ENCODE measurements around the gene OGFR.

The OGFR gene

DNA sequence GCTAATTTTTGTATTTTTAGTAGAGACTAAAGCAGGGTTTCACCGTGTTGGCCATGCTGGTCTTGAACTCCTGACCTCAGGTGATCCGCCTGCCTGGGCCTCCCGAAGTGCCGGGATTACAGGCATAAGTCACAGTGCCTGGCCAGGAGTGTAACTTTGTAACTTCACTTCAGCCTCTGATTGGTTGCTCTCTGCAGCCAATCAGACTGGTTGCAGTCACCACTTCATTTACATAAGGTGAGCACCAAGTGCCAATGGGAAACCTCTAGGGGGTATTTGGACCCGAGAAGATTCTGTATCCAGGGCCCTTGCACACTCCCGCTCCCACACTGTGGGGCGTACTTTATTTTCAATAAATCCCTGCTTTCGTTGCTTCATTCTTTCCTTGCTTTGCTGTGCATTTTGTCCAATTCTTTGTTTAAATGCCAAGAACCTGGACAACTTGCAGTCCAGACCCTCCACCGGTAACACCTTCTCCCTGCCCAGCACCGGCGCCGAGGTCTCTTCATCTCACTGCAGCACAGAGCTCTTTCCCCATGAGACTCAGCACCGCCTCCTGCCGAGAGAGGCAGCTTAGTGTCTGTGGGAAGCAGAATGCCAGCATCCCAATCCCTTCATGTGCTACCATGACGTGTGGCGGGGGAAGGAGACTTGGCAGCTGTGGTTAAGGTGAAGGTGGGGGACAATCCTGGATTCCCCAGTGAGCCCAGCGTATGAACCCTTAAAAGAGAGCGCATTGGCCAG is 22.3 kb upstream of the OGFR start:
- DNase-seq (ENCODE audit: low read depth): no peak

DNA sequence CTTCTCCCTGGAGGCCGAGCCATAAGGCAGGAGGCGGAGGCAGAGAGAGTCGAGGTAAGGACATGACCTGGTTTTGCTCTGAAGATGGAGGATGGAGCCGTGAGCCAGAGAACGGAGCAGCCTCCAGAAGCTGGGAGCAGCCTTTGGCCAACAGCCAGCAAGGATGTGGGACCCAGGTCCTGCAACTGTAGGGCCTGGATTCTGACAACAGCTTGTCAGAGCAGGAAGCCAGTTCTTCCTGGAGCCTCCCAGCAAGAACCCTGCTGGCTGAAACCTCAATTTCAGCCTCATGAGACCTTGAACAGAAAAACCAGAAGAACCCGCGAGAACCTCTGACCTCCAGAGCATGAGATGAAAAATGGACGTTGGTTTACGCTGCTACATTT is 21.7 kb upstream of the OGFR start:
- no peak for DNase-seq (ENCODE audit: low read depth)

DNA sequence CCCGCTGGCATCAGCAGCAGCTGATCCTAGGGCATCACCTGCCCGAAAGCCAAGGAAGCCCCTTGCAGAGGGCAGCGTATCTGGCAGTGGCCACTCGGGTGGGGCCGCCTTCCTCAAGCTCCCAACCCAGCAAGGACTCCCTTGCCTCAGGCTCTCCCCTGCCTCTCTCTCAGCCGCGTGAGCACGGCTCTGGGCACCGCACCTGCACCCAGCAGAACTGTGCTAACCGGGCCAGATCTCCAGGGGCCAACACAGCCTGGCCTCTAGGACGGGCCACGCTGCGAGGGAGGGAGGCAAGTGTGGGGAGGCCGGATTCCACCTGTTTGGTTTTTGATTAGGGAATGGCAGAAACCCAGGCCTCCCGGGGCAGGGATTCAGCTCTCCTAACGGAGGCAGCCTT is 20.1 kb upstream of the OGFR start:
- no peak for DNase-seq (ENCODE audit: low read depth)

DNA sequence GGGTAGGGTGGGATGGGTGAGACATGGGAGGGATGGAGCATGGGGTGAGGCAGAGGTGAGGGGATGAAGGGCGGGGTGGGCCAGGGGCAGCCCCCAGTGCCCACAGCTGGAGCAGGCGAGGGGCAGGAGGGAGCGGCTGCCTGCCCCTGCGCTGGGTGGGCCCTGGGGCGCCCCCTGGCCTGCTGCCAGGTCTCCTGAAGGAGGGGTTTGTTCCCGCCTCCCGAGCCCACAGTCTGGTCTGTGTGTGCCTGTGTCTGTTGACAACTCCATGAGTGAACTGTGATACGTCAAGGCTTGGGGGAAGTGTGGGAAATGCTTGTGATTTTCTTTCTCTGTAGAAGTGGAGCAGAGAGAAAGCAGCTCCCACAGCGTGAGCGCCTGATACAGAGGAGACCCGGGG is 19.2 kb upstream of the OGFR start:
- DNase-seq (ENCODE audit: low read depth): no peak

DNA sequence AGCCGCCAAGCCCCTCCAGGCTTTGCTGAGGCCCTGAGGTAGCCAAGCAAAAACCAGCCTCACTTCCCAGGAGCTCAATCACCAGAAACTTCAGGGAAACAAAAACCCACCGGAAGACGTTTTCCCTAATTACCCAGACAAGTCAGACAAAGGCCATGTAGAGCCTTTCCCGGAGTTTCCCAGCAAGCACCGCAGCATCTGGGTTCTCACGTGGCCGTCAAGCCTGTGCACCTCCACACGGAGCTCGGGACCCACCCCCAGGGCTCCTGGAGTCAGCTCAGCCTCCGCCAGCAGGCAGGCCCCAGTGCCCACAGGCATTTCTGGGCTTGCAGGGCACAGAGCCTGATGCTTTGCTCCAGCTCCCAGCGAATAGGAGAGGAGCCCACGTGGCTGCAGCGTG is 18.5 kb upstream of the OGFR start:
- DNase-seq (ENCODE audit: low read depth): no peak

DNA sequence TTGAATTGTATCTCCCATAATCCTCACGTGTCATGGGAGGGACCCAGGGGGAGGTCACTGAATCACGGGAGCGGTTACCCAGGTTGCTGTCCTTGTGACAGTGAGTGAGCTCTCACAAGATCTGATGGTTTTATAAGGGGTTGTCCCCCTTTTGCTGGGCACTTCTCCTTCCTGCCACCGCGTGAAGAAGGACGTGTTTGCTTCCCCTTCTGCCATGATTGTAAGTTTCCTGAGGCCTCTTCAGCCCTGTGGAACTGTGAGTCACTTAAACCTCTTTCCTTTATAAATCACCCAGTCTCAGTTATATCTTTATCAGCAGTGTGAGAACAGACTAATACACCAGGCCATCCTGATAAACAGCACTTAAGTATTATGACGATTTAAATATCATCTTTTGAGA is 17.3 kb upstream of the OGFR start:
- no peak for DNase-seq (ENCODE audit: low read depth)

DNA sequence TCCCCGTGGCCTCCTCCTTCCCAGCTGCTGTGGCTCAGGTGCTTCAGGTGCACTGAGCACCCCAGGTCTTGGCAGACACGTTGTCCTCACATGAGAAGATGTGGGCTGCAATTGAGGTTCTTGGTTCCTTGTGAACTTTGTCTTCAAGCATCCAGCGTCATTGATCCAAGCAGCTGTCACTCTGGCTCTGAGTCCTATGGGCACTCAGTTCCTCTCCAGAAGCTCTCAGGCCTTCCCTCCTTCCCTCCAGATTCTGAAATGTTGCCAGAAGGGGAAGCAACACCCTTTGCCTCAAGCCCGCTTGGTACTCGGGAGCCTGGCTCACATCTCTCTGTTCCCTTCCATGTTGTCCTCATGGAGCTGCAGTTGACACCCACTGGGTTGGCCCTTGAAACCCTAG is 16.8 kb upstream of the OGFR start:
- DNase-seq (ENCODE audit: low read depth): no peak

DNA sequence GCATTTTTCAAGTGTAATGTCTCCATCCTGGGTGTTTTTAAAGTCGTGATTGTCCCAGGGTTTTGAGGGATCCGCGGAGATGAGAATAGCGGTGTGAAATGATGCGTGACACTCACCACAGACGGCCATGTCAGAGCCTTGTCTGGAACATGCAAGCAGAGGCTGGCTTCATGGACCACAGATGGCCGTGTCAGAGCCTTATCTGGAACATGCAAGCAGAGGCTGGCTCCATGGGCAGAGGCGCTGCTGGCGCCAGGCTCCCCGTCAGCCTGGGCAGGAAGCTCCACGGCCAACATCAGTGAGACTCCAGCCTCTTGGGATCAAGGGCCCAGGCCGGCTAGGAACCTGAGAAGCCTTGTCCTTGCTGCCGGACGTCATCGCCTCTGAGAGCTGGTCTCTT is 16.0 kb upstream of the OGFR start:
- no peak for DNase-seq (ENCODE audit: low read depth)

DNA sequence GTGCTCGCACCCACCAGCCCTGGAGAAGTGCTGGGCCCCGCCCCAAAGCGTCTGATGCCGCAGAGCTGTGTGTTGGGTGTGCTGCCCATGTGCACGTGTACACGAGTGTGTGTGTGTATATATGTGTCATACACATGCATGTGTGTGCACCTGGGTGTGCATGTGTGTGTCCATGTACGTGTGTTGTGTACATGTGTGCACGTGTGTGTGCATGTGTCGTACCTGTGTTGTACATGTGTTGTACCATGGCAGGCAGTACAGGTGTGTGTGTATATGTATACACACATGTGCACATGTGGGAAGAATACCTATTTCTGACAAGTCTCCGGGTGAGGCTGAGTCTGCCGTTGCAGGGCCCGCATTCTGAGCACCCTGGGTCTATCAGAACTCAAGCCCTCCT is 14.6 kb upstream of the OGFR start:
- no peak for DNase-seq (ENCODE audit: low read depth)

DNA sequence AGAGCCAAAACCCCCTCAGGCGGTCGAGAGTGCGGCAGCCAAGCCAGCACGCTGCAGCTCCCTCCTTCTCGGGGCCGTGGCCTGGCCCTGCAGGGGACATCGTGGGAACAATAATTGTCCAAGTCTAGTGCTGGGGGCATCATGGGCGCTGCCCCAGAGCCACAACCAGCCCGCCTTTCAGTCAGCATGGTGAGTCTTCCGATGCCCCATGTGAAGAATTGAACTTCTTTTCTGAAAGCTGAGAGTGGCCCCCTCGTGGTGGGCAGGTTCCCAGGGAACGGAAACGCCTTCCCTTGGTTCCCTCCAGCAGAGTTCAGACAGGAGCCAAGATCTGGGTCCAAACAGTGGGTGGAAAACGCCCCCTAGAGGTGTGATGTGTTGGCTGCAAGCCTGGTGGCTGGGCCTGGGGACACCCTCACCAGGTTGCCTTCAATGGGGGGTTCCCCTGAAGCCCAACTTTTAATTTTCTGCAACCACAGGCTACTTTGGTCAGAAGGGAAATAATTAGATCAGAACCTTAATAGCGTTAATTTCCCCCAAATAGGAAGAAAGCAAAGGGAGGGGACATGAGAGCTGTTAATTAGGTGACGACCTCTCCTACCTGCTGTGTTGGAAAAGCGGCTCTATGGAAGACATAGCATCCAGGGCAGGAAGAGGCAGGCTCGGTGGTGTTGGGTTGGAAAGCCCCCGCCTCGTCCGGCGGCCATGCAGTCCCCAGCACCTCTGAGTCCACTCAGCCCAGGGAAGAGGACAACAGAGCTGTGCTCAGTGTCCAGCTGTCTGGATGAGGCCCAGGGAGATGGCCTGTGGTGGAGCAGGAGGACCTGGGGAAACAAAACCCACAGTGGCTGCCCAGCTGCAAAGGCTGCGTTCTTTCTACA is 13.1 kb upstream of the OGFR start:
- DNase-seq (ENCODE audit: low read depth): peak; percentile 67

DNA sequence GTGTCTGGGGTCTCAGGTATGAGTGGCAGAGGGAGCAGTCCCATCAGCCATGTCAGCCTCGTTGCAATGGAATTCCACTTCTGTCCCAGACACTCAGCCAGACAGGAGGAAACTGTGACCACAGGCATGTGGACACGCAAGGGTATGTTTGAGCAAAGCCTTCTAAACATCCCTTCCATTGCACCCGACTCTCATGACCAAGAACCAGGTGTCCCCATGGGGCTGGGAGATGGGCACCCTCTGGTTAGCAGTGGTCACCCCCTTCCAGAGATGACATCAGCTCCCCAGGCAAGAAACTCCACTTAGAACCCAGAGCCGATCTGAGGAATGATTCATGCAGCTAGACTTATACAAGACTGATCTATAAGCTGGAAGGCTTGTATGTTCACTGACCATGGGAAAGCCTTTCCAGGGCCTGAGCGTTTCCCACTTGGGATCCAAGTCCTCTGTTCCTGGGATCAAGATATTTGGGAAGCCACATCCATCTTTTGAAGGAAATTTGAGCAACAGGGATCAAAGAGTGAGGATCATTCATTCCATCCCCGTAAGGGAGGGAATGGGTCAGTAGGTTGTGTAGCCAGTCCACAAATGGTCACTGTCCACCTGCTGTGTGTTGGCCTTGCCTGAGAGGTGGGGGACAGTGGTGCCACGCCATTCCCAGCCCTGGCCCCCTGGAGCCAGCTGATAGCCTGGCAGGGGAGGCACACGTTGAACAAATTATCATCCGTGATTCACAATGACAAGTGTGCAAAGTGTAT is 12.3 kb upstream of the OGFR start:
- no peak for DNase-seq (ENCODE audit: low read depth)

DNA sequence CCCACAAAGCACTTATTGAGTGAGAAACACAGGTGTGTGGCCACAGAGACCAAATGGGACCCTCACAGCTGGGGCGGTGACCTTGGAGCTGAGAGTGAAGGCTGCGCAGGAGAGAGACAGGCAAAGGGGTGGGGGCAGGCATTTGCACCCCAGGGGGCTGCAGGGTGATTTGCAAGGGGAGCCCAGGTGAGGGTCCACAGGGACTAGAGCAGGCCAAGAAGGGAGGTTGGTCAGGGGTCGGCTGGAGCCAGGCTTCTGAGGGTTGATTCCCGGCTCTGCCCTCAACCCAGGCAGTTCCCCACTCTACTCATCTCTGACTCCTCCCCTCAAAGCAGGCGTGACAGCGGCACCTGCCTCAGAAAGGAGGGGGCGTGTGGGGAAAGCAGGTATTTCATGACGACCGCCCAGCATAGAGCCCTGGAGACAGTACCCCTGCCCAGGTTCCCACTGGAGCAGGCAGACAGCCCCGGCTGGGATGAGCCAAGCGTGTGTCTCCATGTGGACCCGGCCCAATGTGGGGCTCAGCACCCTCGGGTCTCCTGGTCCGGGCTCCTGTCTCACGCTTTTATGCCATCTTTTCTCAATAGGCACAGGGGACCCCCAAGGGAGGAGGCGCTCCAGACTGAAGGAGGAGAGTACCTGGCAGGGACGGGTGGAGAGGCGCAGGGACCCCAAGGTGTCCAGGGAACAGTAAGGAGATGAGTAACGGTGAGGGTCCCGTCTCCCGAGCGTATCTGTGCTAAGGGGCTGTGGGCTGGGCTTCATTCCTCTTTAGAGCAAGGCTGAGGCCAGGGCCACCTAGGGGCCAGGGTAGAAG is 11.5 kb upstream of the OGFR start:
- no peak for DNase-seq (ENCODE audit: low read depth)

DNA sequence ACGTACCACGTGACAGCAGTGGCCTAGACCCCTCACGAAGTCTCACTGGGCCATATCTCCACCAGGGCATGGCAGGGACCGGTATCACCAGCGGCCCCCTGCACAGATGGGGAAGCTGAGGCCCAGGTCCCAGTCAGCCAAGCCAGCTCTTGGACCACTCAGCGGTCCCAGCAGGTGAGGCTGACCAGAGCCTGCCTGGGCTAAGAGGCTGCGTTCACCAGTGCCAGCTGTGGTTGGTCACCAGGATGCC is 11.0 kb upstream of the OGFR start:
- DNase-seq (ENCODE audit: low read depth): no peak

DNA sequence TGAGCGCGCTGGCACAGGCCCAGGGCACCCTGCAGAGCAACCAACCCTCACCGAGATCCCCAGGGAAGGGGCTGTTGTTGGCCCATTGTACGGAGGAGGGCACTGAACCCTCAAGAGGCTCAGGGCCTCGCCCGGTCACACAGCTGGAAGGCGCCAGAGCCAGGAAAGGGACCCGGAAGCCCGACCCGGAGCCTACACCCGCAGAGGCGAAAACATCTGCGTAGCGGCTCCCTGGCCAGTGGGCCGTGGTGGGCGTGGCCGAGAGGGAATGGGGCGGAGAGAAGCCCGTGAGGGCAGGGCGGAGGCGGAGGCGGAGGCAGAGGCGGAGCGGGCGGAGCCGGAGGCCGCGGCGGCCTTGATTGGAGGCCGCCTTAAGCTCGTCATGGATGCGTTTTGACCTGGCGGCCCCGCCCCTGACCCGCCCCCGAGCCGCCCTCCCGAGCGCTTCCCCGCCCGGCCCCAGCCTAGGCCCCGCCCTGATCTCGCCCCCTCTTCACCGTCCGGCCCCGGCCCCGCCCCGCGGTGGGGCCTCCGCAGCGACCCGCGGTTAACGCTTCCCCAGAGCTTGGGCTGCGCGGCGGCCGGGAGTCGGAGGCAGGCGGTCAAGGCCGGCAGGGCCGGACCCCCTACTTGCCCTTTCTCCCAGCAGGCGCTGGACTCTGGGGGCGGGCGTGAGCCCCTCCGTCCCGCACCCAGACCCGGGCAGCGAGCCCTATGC is 10.5 kb upstream of the OGFR start:
- DNase-seq (ENCODE audit: low read depth): peak; percentile 83

DNA sequence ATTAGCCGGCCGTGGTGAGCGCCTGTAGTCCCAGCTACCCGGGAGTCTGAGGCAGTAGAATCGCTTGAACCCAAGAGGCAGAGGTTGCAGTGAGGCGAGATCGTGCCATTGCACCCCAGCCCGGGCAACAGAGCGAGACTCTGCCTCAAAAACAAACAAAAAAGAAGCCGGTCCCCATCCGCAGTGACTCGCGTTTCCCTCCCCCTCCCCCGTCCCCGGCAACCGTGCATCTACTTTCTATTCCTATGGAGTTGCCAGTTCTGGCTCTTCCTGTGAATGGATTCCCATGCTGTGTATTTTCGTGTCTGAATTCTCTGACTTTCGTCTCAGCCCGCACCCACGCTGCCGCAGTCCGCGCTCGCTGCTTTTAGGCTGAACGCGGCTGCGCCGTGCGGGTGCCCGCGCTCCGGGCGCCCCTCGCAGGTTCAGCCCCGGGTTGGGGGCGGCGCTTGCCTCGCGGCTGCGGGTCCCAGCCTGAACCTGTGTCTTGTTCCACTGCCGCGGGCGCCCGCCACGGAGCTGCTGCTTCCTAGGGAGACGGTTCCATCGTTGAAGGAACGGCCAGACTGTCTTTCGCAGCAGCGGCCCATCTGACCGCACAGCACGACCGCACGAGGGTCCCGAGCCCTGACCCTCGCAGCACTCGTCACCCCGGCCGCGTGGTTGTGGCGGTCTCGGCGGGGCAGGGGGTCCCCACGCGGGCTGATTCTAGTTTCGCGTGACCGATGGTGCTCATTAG is 9.4 kb upstream of the OGFR start:
- peak; percentile 61 for DNase-seq (ENCODE audit: low read depth)

DNA sequence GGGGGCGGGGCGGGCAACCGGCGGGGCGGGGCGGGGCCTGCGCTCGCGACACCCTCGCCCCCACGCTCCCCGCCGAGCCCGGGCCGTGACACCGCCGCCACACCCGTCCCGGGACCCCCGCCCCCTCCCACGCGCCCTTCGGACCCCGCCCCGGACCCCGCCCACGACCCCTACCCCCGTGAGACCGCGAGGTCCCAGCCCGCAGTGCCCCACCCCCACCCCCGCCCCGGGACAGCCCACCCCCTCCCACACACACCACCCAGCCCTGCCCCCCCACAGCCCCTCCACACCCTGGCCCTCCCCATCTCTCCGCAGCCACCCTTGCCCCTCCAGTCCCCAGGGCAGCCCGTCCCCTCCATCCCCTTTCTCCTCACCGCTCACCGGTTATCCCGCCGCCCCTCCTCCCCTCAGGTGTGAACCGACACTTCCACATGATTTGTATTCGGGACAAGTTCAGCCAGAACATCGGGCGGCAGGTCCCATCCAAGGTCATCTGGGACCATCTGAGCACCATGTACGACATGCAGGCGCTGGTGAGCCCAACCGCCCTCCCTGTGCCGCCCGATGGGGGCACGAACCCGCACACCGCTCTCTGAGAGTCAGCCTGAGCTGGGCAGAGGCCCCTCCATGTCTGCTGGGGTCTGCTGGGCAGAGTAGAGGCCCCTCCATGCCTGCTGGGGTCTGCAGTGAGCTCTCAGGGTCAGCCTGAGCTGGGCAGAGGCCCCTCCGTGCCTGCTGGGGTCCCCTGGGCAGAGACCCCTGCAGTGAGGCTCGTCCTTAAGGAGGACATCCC is 7.7 kb upstream of the OGFR start:
- DNase-seq (ENCODE audit: low read depth): no peak

DNA sequence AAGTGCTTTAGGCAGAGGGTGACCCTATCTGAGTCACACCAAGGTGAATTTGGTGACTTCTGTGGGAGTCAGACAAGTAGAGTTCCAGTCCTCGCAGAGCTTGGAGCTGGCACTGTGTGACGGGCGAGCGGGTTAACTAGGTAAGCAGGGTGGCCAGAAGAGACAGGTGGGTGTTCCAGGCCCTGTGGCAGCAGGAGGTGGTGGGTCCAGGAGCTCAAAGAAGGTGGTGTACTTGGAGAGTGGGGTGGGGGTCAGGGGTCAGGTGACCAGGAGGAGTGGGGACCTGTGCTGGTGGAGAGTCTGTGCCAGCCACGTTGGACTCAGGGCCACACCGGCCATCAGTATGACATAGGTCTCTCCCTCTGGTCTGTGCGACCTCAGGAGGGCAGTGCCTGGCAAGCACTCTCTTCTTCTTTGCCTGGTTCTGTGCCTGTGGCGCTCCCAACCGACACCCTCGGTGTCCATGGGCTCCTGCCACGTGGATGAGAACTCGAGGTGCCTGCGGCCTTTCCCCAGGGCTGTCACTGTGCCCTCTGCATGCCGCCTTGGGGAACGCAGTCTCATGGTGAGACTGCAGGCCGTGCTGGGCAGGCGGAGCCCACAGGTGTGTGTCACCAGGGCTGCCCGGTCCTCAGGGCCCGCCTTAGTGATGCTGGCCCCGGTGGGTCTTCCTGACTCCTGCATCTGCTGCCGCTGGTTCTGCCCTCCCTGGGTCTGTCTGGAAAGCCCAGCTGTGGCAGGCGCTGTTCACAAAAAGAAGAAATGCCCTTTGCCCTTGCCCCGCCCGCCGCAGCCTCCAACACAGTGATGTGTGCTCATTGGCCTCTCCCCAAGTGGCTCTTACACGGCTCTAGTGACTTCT is 6.7 kb upstream of the OGFR start:
- no peak for DNase-seq (ENCODE audit: low read depth)

DNA sequence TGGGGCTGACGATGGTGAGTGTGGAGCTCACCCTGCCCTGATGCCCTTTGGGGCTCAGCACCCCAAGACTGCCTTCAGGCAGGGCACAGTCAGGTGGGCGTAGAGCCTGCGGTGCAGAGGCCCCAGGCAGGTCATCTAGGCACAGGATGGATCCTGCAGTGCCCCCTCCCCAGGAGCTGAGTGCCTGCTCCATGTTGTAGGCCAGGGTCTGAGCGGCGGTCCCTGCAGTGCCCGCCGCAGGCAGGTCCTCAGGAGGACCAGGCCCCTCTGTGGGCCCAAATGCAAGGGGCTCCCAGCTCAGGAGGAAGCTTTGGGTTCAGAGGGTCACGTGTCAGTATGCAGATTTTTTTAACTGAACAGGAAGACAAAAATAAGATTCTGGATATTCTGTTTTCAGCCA is 5.6 kb upstream of the OGFR start:
- DNase-seq (ENCODE audit: low read depth): no peak

DNA sequence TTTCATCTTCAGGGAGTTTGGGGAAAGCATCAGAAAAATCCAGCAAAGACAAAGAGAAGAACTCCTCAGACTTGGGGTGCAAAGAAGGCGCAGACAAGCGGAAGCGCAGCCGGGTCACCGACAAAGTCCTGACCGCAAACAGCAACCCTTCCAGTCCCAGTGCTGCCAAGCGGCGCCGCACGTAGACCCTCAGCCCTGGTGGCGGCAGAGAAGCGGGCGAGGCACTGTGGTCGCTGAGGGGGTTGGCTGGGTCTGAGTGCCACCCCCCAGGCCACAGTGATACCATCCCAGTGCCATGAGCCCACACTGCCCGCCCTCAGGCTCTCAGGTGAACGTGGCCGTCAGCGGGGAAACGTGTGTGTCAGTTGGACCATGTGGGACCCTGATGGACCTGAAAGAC is 5.2 kb upstream of the OGFR start:
- DNase-seq (ENCODE audit: low read depth): no peak

Measured in activated T-cell treated with anti-CD3 and anti-CD28 coated beads for 24 hours (primary cell).